Measurements from ENCODE around the gene UBL3. TPM values are rescaled to one million over a fixed set of nuclear protein-coding genes. Genes with fewer than 3 reads are reported as not detected.

The UBL3 gene
- total RNA-seq, 2 experiments from 2014 or later = 7.2 to 8.1 TPM

DNA sequence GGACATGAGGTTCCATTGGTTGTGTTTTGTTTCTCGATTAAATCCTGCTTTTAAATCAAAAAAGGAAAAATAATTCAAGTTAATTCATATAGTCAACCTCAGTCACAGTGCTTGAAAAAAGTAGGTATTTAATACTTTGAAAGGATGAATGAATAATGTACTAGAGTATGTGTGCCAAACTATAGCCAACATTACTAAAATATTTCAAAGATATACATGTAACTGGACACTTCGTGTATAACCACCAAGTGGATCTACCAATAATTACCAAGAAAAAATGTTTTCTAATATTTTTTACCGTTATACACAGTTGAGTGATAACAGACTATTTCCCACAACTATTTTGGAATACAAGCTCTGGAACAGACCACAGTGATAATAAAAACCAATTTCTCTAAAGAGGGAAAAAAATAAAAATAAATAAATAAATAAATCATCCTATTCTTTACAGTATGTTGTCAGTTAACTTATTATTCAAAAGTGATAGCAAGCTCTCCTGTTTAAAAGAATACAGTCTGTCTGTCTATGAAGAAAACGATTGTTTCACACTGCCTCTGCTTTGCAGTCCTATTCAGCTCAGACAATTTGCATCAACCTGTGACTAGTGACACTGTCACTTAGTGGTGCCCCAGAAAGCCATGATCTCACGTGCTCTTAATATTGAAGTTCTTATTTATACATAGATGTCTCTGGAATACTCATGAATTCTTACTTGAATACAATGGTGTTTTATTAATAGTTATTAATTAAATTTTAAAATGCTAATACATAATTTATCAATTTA, 58.2 kb downstream of the UBL3 start:
- DNase-seq = no peak
- CTCF ChIA-PET = interaction anchor here (1.4 kb wide), 3 partner anchors 17 to 283 kb away, joined by 3 read pairs; no protein-coding TSS in a partner anchor
- Mint-ChIP-seq H3K27me3 (no peaks in the 10 kb centered on the region), H3K9me3 (no peaks in the 10 kb centered on the region), H3K27ac (no peak overlapping the region), H3K4me3 (no peak overlapping the region), H3K4me1 (ENCODE audit: low read depth) (peaks cover 52% of the 10 kb centered on the region), H3K36me3 (ENCODE audit: low read depth) (no peaks in the 10 kb centered on the region)
- no peak for ATAC-seq
- no peak for TF ChIP-seq CTCF (IDR thresholded peaks at IDR 0.05)
- POLR2A ChIA-PET = no interaction called here
- intact Hi-C loops (cut with micrococcal nuclease) = no loop called here

DNA sequence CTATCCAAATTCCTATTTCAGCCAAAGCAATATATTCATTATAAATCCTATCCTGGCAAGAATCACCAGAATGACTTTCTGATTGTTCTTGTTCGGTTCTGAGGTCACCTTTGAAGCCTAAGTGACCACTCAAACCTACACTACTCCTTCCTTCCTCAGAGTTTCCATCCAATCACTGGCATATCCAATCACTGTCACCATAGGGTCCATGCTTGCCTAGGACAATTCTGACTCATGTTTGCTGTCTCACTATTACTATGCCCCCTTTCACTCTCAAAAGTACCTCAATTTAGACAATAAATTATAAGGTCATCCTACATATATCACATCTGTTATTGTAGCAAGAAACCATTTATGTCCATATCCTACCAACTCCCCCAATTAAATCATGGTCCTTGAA, 58.9 kb downstream of the UBL3 start:
- no peak for TF ChIP-seq CTCF (IDR thresholded peaks at IDR 0.05)
- ATAC-seq (peak; percentile 95), DNase-seq (peak; percentile 17)
- Mint-ChIP-seq H3K27ac (no peak overlapping the region), H3K27me3 (no peaks in the 10 kb centered on the region), H3K4me1 (ENCODE audit: low read depth) (peaks cover 47% of the 10 kb centered on the region), H3K36me3 (ENCODE audit: low read depth) (no peaks in the 10 kb centered on the region), H3K4me3 (no peak overlapping the region), H3K9me3 (no peaks in the 10 kb centered on the region)
- POLR2A ChIA-PET = no interaction called here
- intact Hi-C loops (cut with micrococcal nuclease) = no loop called here
- CTCF ChIA-PET = interaction anchor here (1.4 kb wide), 1 partner anchor 19 kb away, joined by 3 read pairs; no protein-coding TSS in a partner anchor

GRCh38 chr13:29786698-29787097, 63.7 kb downstream of the UBL3 start:
- CTCF ChIA-PET = interaction anchor here (1.4 to 1.5 kb wide), 2 partner anchors 326 to 328 kb away, joined by 4 to 5 read pairs; no protein-coding TSS in a partner anchor
- H3K9me3 Mint-ChIP-seq = no peaks in the 10 kb centered on the region
- DNase-seq (no peak), ATAC-seq (no peak)
- intact Hi-C loops (cut with micrococcal nuclease) = no loop called here
- no peaks in the 10 kb centered on the region for H3K27me3 Mint-ChIP-seq
- no peak for TF ChIP-seq CTCF (IDR thresholded peaks at IDR 0.05)
- no peak overlapping the region for H3K4me3 Mint-ChIP-seq
- peaks cover 42% of the 10 kb centered on the region for H3K4me1 Mint-ChIP-seq (ENCODE audit: low read depth)
- H3K36me3 Mint-ChIP-seq (ENCODE audit: low read depth) = no peaks in the 10 kb centered on the region
- H3K27ac Mint-ChIP-seq = no peak overlapping the region
- POLR2A ChIA-PET = no interaction called here

DNA sequence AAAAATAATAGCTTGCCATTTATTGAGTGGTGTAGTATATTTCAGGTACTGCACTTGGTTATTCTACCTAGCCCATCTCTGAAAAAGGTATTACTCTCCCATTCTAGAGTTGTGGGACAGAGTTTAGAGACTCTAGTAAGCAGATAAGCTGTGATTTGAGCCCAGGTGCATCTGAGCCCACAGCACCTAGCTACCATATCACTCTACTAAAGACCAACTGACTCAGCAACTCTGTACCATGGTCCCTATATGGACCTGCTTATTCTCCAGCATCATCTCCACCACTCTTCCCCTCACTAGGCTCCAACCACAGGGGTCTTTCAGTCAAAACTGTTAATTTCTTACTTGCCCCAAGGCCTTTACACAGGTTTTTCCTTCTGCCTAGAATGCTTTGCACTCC, 64.4 kb downstream of the UBL3 start:
- Mint-ChIP-seq H3K4me3 (no peak overlapping the region), H3K27ac (no peak overlapping the region), H3K36me3 (ENCODE audit: low read depth) (no peaks in the 10 kb centered on the region), H3K27me3 (no peaks in the 10 kb centered on the region), H3K9me3 (no peaks in the 10 kb centered on the region), H3K4me1 (ENCODE audit: low read depth) (peaks cover 35% of the 10 kb centered on the region)
- POLR2A ChIA-PET = interaction anchor here (1.0 kb wide), 1 partner anchor 13 kb away, joined by 3 read pairs; no protein-coding TSS in a partner anchor
- CTCF ChIA-PET = interaction anchor here (0.7 to 1.5 kb wide), 4 partner anchors 15 to 329 kb away, joined by 3 to 5 read pairs (median 4); no protein-coding TSS in a partner anchor
- intact Hi-C loops (cut with micrococcal nuclease) = no loop called here
- TF ChIP-seq CTCF (IDR thresholded peaks at IDR 0.05) = no peak
- DNase-seq = no peak
- no peak for ATAC-seq

GRCh38 chr13:29782798-29783197, 67.6 kb downstream of the UBL3 start:
- Mint-ChIP-seq H3K9me3 (no peaks in the 10 kb centered on the region), H3K36me3 (ENCODE audit: low read depth) (no peaks in the 10 kb centered on the region), H3K27me3 (no peaks in the 10 kb centered on the region), H3K4me3 (no peak overlapping the region), H3K27ac (peak overlapping the region; percentile 48), H3K4me1 (ENCODE audit: low read depth) (peaks cover 22% of the 10 kb centered on the region)
- peak; percentile 17 for DNase-seq
- CTCF ChIA-PET = interaction anchor here (1.0 to 2.9 kb wide), 3 partner anchors 12 to 331 kb away, joined by 3 to 22 read pairs (median 9); no protein-coding TSS in a partner anchor
- no peak for TF ChIP-seq CTCF (IDR thresholded peaks at IDR 0.05)
- POLR2A ChIA-PET = no interaction called here
- peak; percentile 98 for ATAC-seq
- intact Hi-C loops (cut with micrococcal nuclease) = no loop called here
